Measurements from ENCODE around the gene RXFP3. TPM values are rescaled to one million over a fixed set of nuclear protein-coding genes. Genes with fewer than 3 reads are reported as not detected.

RXFP3 gene, protein sequence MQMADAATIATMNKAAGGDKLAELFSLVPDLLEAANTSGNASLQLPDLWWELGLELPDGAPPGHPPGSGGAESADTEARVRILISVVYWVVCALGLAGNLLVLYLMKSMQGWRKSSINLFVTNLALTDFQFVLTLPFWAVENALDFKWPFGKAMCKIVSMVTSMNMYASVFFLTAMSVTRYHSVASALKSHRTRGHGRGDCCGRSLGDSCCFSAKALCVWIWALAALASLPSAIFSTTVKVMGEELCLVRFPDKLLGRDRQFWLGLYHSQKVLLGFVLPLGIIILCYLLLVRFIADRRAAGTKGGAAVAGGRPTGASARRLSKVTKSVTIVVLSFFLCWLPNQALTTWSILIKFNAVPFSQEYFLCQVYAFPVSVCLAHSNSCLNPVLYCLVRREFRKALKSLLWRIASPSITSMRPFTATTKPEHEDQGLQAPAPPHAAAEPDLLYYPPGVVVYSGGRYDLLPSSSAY
- total RNA-seq (ENCODE audit: low replicate concordance), result 0.15 TPM in 1 of 2 replicates, not detected in the other

DNA sequence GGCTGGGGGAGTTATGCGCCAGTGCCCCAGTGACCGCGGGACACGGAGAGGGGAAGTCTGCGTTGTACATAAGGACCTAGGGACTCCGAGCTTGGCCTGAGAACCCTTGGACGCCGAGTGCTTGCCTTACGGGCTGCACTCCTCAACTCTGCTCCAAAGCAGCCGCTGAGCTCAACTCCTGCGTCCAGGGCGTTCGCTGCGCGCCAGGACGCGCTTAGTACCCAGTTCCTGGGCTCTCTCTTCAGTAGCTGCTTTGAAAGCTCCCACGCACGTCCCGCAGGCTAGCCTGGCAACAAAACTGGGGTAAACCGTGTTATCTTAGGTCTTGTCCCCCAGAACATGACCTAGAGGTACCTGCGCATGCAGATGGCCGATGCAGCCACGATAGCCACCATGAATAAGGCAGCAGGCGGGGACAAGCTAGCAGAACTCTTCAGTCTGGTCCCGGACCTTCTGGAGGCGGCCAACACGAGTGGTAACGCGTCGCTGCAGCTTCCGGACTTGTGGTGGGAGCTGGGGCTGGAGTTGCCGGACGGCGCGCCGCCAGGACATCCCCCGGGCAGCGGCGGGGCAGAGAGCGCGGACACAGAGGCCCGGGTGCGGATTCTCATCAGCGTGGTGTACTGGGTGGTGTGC is at the start of gene RXFP3:
Gene RXFP3 (plus strand): TSS at position 6 of the 636 bp plus-strand sequence. CDS start 355 bp downstream, at position 361.

DNA sequence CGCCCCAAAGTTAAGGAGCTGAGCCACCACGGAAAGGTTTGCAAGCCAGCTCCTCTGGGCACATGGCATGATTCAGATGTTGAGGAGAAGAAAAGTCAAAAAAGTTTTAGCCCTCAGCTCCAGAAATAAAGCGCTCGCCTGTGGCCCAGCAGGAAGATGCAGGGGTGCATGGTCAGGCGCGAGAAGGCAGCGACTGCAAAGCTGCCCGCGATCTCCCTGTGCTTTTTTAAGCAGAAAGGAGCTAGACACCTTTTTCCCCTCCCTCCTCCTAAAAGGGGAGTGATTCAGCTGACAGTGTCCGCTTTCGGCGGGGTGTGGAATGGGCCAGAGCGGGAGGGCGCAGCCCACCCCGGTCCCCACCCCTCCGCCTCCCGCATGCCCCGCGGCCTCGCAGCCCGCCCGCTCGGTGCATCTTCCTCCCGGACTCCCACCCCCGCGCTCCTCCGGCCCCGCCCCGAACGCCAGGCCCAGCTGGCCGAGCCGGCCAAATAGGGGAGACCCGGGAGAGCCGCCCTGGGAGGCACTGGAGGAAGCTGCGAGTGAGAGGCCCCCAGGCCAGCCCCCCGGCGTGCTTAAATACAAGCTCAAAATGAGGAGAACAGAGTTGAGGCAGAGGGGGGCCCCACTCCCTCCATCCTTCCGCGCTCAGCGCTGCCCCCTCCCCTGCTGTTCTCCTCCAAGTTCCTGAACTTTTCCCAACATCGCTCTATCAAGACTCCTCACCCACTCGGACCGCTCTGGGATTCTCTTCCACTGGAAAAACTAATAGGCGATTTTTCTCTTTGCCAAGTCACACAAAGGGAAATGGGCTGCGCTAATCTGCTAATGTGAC is 44.2 kb upstream of the RXFP3 start, which contains the start of gene ADAMTS12:
Gene ADAMTS12 (minus strand): TSS at position 203 of the 832 bp plus-strand sequence. CDS start 134 bp downstream, at position 69.

DNA sequence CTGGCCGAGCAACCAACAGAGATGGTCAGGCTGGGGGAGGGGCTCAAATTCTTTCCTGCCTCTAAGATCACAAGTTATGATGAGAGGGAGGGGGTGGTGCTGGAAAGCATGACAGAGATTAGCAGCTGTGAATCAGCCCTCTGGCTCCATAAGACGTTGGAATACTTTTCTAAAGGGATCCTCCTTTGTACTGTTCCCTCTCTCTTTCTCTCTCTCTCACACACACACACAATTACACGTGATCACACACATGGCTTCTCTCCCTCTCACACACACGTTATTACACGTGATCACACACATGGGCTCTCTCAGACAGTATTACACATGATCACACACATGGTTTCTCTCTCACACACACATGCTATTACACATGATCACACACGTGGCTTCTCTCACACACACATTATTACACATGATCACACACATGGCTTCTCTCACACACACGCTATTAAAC is 48.5 kb downstream of the RXFP3 start, which contains the start of gene SLC45A2:
Gene SLC45A2 (minus strand): TSS at position 23 of the 454 bp plus-strand sequence. CDS start 110 bp downstream, outside the sequence.

Other genes starting within 250 kb of the RXFP3 start
- gene ADAMTS12, start 44.4 kb upstream of the RXFP3 start, total RNA-seq (ENCODE audit: low replicate concordance), result 18.6 and 100 TPM in 2 replicates
- 0.35 TPM in 1 of 2 replicates, not detected in the other for gene SLC45A2, start 48.3 kb downstream of the RXFP3 start, total RNA-seq (ENCODE audit: low replicate concordance)
- gene AMACR, start 71.7 kb downstream of the RXFP3 start, total RNA-seq (ENCODE audit: low replicate concordance), result 7.0 and 7.7 TPM in 2 replicates
- gene C1QTNF3, start 106.8 kb downstream of the RXFP3 start, total RNA-seq (ENCODE audit: low replicate concordance), result 0.60 and 1.1 TPM in 2 replicates

Measured in smooth muscle cell of the coronary artery (primary cell).